Right cardiac atrium (tissue), 5 donors: Measurements from ENCODE around the gene ARPP21. TPM values are rescaled to one million over a fixed set of nuclear protein-coding genes. Genes with fewer than 3 reads are reported as not detected.

Experiments used
- ATAC-seq, 2 donors: fragments of 200-7000 bp; cut with Tn5 transposase; one replicate each; pipeline versions ENCODE4 v1.8.0 to v1.9.1; 2020; ENCODE audit warnings: moderate library complexity in 2 of 2, mild to moderate bottlenecking in 1 of 2
- DNase-seq, 3 donors: peaks; one replicate each; pipeline ENCODE4 v3.0.0-alpha.2; 2020
- H3K27ac ChIP-seq: one replicate; pipeline ENCODE4 v1.5.1; 2013; ENCODE audit warnings: mild to moderate bottlenecking, low read length, control low read depth, moderate library complexity
- H3K27me3 ChIP-seq: one replicate; pipeline ENCODE4 v1.6.1; 2013; ENCODE audit not compliant: control insufficient read depth, insufficient read depth
- H3K4me1 ChIP-seq: one replicate; pipeline ENCODE4 v1.6.1; 2013; ENCODE audit warnings: low read length; ENCODE audit not compliant: control insufficient read depth, insufficient read depth
- H3K4me3 ChIP-seq: one replicate; pipeline ENCODE4 v1.5.1; 2013; ENCODE audit warnings: low read length, control low read depth
- H3K9me3 ChIP-seq: one replicate; pipeline ENCODE4 v1.6.1; 2013; ENCODE audit warnings: low read length; ENCODE audit not compliant: control insufficient read depth
- WGBS: extraction: QIAGEN DNeasy Blood & Tissue Kit; methylation state at CpG from one replicate; pipeline ENCODE4 v1.1.7; 2013; 5-methylcytosine and 5-hydroxymethylcytosine counted together
- intact Hi-C, 4 donors: fragments of 100-400 bp; cut with DNase I; formaldehyde crosslinking; loops; one replicate each; pipeline versions ENCODE4 v1.11.0 to v1.14.0; 2022 to 2023
- microRNA-seq, 2 donors: library from miRNA; unstranded; fragments of <30 nt; microRNA quantifications; one replicate each; pipeline ENCODE4 v1.2.0, GENCODE V29; 2020 to 2021
- polyA plus RNA-seq: library from polyadenylated mRNA; stranded (reverse); fragments of 200-250 nt; gene quantifications from one replicate; pipeline ENCODE4 v1.2.3, GENCODE V29; 2013
- total RNA-seq, 4 donors: library from RNA; stranded (reverse); fragmentation: NEBNext Ultra II Directional; extraction: Animal tissue kit (Norgen Biotek cat#: 25700); gene quantifications; one replicate each; pipeline ENCODE4 v1.2.1, GENCODE V29; 2021
- donor health status: healthy with polysubstance abuse.
- donor health status: DM: no; HTN: yes; CAD: no.
- donor health status: DM: no; HTN: no; CAD: no.
- donor health status: DM: no; HTN: yes; CAD: no; lungs with severe emphysema.
- donor health status: DM: yes; HTN: yes; CAD: no.

ARPP21 gene
- total and polyA plus RNA-seq, 5 donors = 0.11 to 0.35 (median 0.28) TPM; not detected in 1

GRCh38 chr3:35832140-35832571 is 192.8 kb downstream of the ARPP21 start:
- DNase-seq (no peak), ATAC-seq (no peak)
- Histone ChIP-seq H3K9me3 (no peaks in the 10 kb centered on the region), H3K4me3 (no peak overlapping the region), H3K27me3 (no peaks in the 10 kb centered on the region), H3K4me1 (no peaks in the 10 kb centered on the region), H3K27ac (no peak overlapping the region)
- 36% methylated on average over 5 of the region's 5 CpGs for WGBS
- intact Hi-C loops = no loop called here

Small RNAs within 50 kb of the gene (microRNA-seq; reads per million reads assigned to microRNA genes)
- gene MIR128-2 = 0.54 to 0.84 reads per million in 2 donors
